Stromal cell of bone marrow (primary cell): ENCODE results near the gene CFTR.
"Not testable (repeated sequence)": the region's sequence is repeated elsewhere in the genome, so short reads cannot be mapped to it uniquely, and the experiment has no call there.

Source experiments
- DNase-seq: peaks from one replicate; pipeline ENCODE4 v3.0.0-alpha.2; 2012; ENCODE audit warnings: low read depth

The CFTR gene

GRCh38 chr7:117479225-117480054, at the start of gene CFTR:
CFTR (plus strand) TSS chr7:117480025; CDS start chr7:117480095, 70 bp downstream.
- no peak for DNase-seq

- DNase-seq, result no peak
Measured at GRCh38 chr7:117435475-117436043, 44.3 kb upstream of the CFTR start.

GRCh38 chr7:117444646-117445045, 35.2 kb upstream of the CFTR start:
- no peak for DNase-seq

GRCh38 chr7:117445206-117445605, 34.6 kb upstream of the CFTR start:
- DNase-seq, result no peak

- DNase-seq, result no peak
Measured at GRCh38 chr7:117446220-117446815, 33.5 kb upstream of the CFTR start.

GRCh38 chr7:117448655-117449054, 31.2 kb upstream of the CFTR start:
- no peak for DNase-seq

GRCh38 chr7:117458977-117459583, 20.7 kb upstream of the CFTR start:
- DNase-seq, result peak; percentile 13

- DNase-seq, result no peak
Measured at GRCh38 chr7:117459735-117460134, 20.1 kb upstream of the CFTR start.

- DNase-seq, result not testable (repeated sequence)
Measured at GRCh38 chr7:117460815-117461214, 19.0 kb upstream of the CFTR start.

GRCh38 chr7:117468174-117468573, 11.7 kb upstream of the CFTR start:
- no peak for DNase-seq

GRCh38 chr7:117470777-117471176, 9.0 kb upstream of the CFTR start:
- DNase-seq, result no peak

GRCh38 chr7:117472335-117472734, 7.5 kb upstream of the CFTR start:
- DNase-seq, result no peak

- DNase-seq, result no peak
Measured at GRCh38 chr7:117476557-117477215, 3.1 kb upstream of the CFTR start.

- no peak for DNase-seq
Measured at GRCh38 chr7:117478836-117479224, 995 bp upstream of the CFTR start.

- DNase-seq, result no peak
Measured at GRCh38 chr7:117480055-117480362, 184 bp downstream of the CFTR start.

- no peak for DNase-seq
Measured at GRCh38 chr7:117480978-117481377, 1.2 kb downstream of the CFTR start.

GRCh38 chr7:117485118-117485620, 5.3 kb downstream of the CFTR start:
- no peak for DNase-seq

GRCh38 chr7:117489016-117489415, 9.2 kb downstream of the CFTR start:
- no peak for DNase-seq

- no peak for DNase-seq
Measured at GRCh38 chr7:117489430-117489829, 9.6 kb downstream of the CFTR start.

GRCh38 chr7:117489911-117490310, 10.1 kb downstream of the CFTR start:
- DNase-seq, result no peak

GRCh38 chr7:117492649-117493048, 12.8 kb downstream of the CFTR start:
- DNase-seq, result no peak

GRCh38 chr7:117493460-117493859, 13.6 kb downstream of the CFTR start:
- DNase-seq, result no peak
